AG09309 (cell line): ENCODE results near the gene IL17REL.
A peak's percentile ranks its signal among the peaks of the same experiment; 100 is the strongest.

Source experiments
- DNase-seq: peaks from one replicate; pipeline ENCODE4 v3.0.0-alpha.2; 2010; ENCODE audit warnings: low read depth
- H3K4me3 ChIP-seq: 2 replicates; pipeline ENCODE4 v1.5.1; 2011; ENCODE audit warnings: mild to moderate bottlenecking, low read depth, low read length, moderate library complexity; ENCODE audit not compliant: control insufficient read depth
- CTCF ChIP-seq: IDR thresholded peaks from 2 replicates; pipeline ENCODE4 v1.5.1; 2011; ENCODE audit warnings: mild to moderate bottlenecking, low read depth, low read length, inconsistent platforms; ENCODE audit not compliant: insufficient read depth, control insufficient read depth; ENCODE audit errors: missing control alignments

IL17REL gene

GRCh38 chr22:50012211-50013181 is at the start of gene IL17REL:
Gene IL17REL, minus strand, starts transcription at chr22:50012765. Its CDS starts 119 bp downstream, at chr22:50012646.
- peak; percentile 37 for TF ChIP-seq CTCF
- DNase-seq: no peak
- H3K4me3 ChIP-seq: no peak within 1 kb of the TSS

GRCh38 chr22:50061824-50062355 is 49.3 kb upstream of the IL17REL start:
- H3K4me3 ChIP-seq: no peak overlapping the region
- no peak for DNase-seq
- no peak for TF ChIP-seq CTCF

GRCh38 chr22:50061141-50061823 is 48.7 kb upstream of the IL17REL start:
- TF ChIP-seq CTCF: no peak
- H3K4me3 ChIP-seq: no peak overlapping the region
- DNase-seq: no peak

- no peak overlapping the region for H3K4me3 ChIP-seq
- TF ChIP-seq CTCF: no peak
- no peak for DNase-seq
Measured at GRCh38 chr22:50060441-50061140, 48.0 kb upstream of the IL17REL start.

- no peak overlapping the region for H3K4me3 ChIP-seq
- DNase-seq: no peak
- no peak for TF ChIP-seq CTCF
Measured at GRCh38 chr22:50059881-50060262, 47.3 kb upstream of the IL17REL start.
